ENCODE data around the gene RAX. TPM values are rescaled to one million over a fixed set of nuclear protein-coding genes. Genes with fewer than 3 reads are reported as not detected.

Gene RAX
- total and polyA plus RNA-seq, 2 of the 8 experiments (the other 6 are each of a cell fraction or from before 2014, with no cell fraction given) = 0.12 to 0.52 TPM

DNA sequence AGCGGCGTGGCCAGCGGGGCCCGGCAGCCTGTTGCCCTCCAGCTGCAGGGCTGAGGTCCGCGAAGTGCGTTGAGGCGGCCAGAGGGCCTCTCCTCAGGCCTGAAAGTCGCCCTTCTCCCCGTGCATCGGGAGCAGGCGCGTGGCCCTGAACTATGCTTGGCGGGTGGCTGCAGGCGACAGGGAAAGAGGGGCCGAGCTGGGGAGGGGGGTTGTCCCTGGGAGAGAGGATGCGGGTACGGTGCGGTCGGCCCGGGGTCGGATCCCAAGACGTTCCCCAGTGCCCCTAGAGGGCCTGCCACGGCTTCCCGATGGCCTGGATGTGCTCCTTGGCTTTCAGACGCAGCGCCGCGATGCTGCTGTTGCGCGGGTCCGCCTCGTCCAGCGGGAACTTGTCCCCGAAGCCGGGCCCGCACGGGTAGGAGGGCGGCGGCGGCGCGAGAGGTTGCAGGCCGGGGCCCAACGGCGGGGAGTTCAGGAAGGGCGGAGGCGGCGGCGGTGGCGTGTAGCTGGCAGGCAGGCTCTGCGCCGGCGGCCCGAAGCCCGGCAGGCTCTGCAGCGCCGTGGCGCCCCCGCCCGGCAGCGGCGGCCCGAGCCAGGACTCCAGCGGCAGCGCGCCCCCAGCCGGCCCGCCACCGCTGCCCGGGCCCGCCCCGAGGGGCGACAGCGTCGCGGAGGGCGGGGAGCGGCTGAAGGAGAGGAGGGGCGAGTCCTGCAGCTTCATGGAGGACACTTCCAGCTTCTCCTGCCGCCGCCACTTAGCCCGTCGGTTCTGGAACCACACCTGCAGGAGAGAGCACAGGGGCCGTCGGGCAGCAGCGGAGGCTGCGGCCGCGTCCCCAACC, 4.3 kb downstream of the RAX start (continued):
- TF ChIP-seq CTCF (IDR thresholded peaks at IDR 0.05; ENCODE audit: control extremely low read depth in 1 of 3, insufficient read depth in 1 of 3, low read depth in 1 of 3, low read length in 3 of 3) = peak in 2 of 3 experiments; percentile 52 to 92; a peak in 3 of 4 replicates
- no peak for TF ChIP-seq EGR1 (IDR thresholded peaks at IDR 0.05; ENCODE audit: borderline replicate concordance, low read depth, low read length)
- no peak for TF ChIP-seq CEBPB (IDR thresholded peaks at IDR 0.05; ENCODE audit: low read depth, low read length)
- TF ChIP-seq, protein P1, sequence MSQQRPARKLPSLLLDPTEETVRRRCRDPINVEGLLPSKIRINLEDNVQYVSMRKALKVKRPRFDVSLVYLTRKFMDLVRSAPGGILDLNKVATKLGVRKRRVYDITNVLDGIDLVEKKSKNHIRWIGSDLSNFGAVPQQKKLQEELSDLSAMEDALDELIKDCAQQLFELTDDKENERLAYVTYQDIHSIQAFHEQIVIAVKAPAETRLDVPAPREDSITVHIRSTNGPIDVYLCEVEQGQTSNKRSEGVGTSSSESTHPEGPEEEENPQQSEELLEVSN (IDR thresholded peaks at IDR 0.05) = 0 out of 2 replicates have a peak, but pooled peaks have one; percentile 5
- no peak for TF ChIP-seq SP4 (IDR thresholded peaks at IDR 0.05; ENCODE audit: low read length)
- TF ChIP-seq CBX5 (IDR thresholded peaks at IDR 0.05; ENCODE audit: low read depth, low read length) = no peak
- peak; percentile 30 for TF ChIP-seq KDM4A (IDR thresholded peaks at IDR 0.05; ENCODE audit: low read depth, low read length, severe bottlenecking)
- TF ChIP-seq CBX8 (IDR thresholded peaks at IDR 0.05; ENCODE audit: borderline replicate concordance, low read depth, low read length) = no peak
- peak; percentile 99 for TF ChIP-seq CTBP2 (IDR thresholded peaks at IDR 0.05; ENCODE audit: borderline replicate concordance, insufficient read depth, insufficient read length, low read length)
- peak; percentile 70 for TF ChIP-seq RNF2 (IDR thresholded peaks at IDR 0.05; ENCODE audit: borderline replicate concordance, low read depth, low read length, missing control alignments, poor library complexity, severe bottlenecking)
- TF ChIP-seq JUND (IDR thresholded peaks at IDR 0.05; ENCODE audit: low read length) = no peak
- no peak for TF ChIP-seq FOSL1 (IDR thresholded peaks at IDR 0.05; ENCODE audit: insufficient read depth, low read depth, low read length)
- TF ChIP-seq MAX (IDR thresholded peaks at IDR 0.05) = peak; percentile 33; the same call in 1 of the 2 replicates
- no peak; a peak in 1 of 4 replicates for TF ChIP-seq SIN3A (conservative IDR thresholded peaks at IDR 0.05 in 1 of 2, IDR thresholded peaks at IDR 0.05 in 1 of 2; ENCODE audit: low read depth in 1 of 2, low read length in 2 of 2)
- peak; percentile 5; the same call in 1 of the 2 replicates for TF ChIP-seq YY1 (IDR thresholded peaks at IDR 0.05; ENCODE audit: low read depth, low read length)
